HPDE6-E6E7 (cell line): ENCODE measurements around the gene SMYD3.

Experiments
- DNase-seq: peaks from one replicate; pipeline ENCODE4 v3.0.0; 2011; ENCODE audit warnings: missing footprints; ENCODE audit errors: extremely low spot score

SMYD3 gene

GRCh38 chr1:246417152-246417812 lies 89.8 kb downstream of the SMYD3 start:
- DNase-seq: no peak

GRCh38 chr1:246416261-246416660 lies 90.8 kb downstream of the SMYD3 start:
- DNase-seq: no peak

- DNase-seq: no peak
Measured at GRCh38 chr1:246415028-246415427, 92.1 kb downstream of the SMYD3 start.

GRCh38 chr1:246413430-246413829 lies 93.6 kb downstream of the SMYD3 start:
- DNase-seq: no peak

- no peak for DNase-seq
Measured at GRCh38 chr1:246404078-246404477, 103.0 kb downstream of the SMYD3 start.

- no peak for DNase-seq
Measured at GRCh38 chr1:246398126-246398813, 108.8 kb downstream of the SMYD3 start.

- DNase-seq: no peak
Measured at GRCh38 chr1:246397046-246397445, 110.0 kb downstream of the SMYD3 start.

- DNase-seq: no peak
Measured at GRCh38 chr1:246396322-246396721, 110.8 kb downstream of the SMYD3 start.

- no peak for DNase-seq
Measured at GRCh38 chr1:246394121-246394520, 113.0 kb downstream of the SMYD3 start.

GRCh38 chr1:246390855-246391254 lies 116.2 kb downstream of the SMYD3 start:
- no peak for DNase-seq

- DNase-seq: no peak
Measured at GRCh38 chr1:246384616-246385015, 122.5 kb downstream of the SMYD3 start.

- peak; percentile 12 for DNase-seq
Measured at GRCh38 chr1:246383791-246384190, 123.3 kb downstream of the SMYD3 start.

- DNase-seq: no peak
Measured at GRCh38 chr1:246383239-246383589, 123.9 kb downstream of the SMYD3 start.

- DNase-seq: no peak
Measured at GRCh38 chr1:246382589-246383238, 124.4 kb downstream of the SMYD3 start.

GRCh38 chr1:246381452-246381851 lies 125.6 kb downstream of the SMYD3 start:
- DNase-seq: no peak

GRCh38 chr1:246377625-246378153 lies 129.4 kb downstream of the SMYD3 start:
- DNase-seq: no peak

GRCh38 chr1:246373828-246374569 lies 133.1 kb downstream of the SMYD3 start:
- DNase-seq: no peak

GRCh38 chr1:246372559-246372958 lies 134.5 kb downstream of the SMYD3 start:
- DNase-seq: no peak

- DNase-seq: no peak
Measured at GRCh38 chr1:246367041-246367440, 140.0 kb downstream of the SMYD3 start.

- no peak for DNase-seq
Measured at GRCh38 chr1:246365708-246366107, 141.4 kb downstream of the SMYD3 start.

GRCh38 chr1:246364415-246364941 lies 142.6 kb downstream of the SMYD3 start:
- DNase-seq: no peak
